ENCODE results near the gene ZMYND10. TPM values are rescaled to one million over a fixed set of nuclear protein-coding genes. Genes with fewer than 3 reads are reported as not detected.

Gene ZMYND10
- total RNA-seq, 1 experiment from 2014 or later = 1.4 TPM

GRCh38 chr3:50375258-50375931 lies 29.9 kb upstream of the ZMYND10 start:
- Histone ChIP-seq H3K9ac (ENCODE audit: extremely low read depth, insufficient read length, low read length) (no peak overlapping the region), H3T11ph (ENCODE audit: low read length) (no peak overlapping the region), H4K8ac (replicated peaks; ENCODE audit: insufficient read length, low read depth, low read length) (no peak overlapping the region), H3K18ac (ENCODE audit: insufficient read length, low read depth, low read length) (no peak overlapping the region), H3K9me3 (ENCODE audit: control insufficient read depth, low read depth, low read length) (no peaks in the 10 kb centered on the region), H4K5ac (ENCODE audit: insufficient read length, low read depth, low read length) (no peak overlapping the region), H2BK12ac (ENCODE audit: insufficient read length, low read depth, low read length) (no peak overlapping the region), H2BK120ac (ENCODE audit: low read depth, low read length, poor library complexity, severe bottlenecking) (no peak overlapping the region), H3K27ac (ENCODE audit: insufficient read length, low read depth, low read length) (no peak overlapping the region), H2BK20ac (ENCODE audit: low read depth, low read length, poor library complexity, severe bottlenecking) (no peak overlapping the region), H3K14ac (ENCODE audit: insufficient read depth, low read length) (no peak overlapping the region), H3K4me2 (ENCODE audit: insufficient read depth, insufficient read length, low read length) (no peak overlapping the region), H2AK5ac (ENCODE audit: insufficient read length, low read length) (no peak overlapping the region), H3K79me2 (ENCODE audit: insufficient read depth, low read length) (no peaks in the 10 kb centered on the region), H4K20me1 (ENCODE audit: control insufficient read depth, insufficient read depth, insufficient read length) (peaks cover 2% of the 10 kb centered on the region), H3K4ac (ENCODE audit: low read depth, low read length) (no peak overlapping the region), H3K4me1 (ENCODE audit: insufficient read depth, low read length) (no peaks in the 10 kb centered on the region), H4K91ac (ENCODE audit: insufficient read length, low read depth, low read length) (no peak overlapping the region), H2AFZ (ENCODE audit: low read length) (no peak overlapping the region), H3K23ac (ENCODE audit: insufficient read length, low read depth, low read length) (no peak overlapping the region), H2BK15ac (ENCODE audit: low read depth, low read length) (no peak overlapping the region), H2BK5ac (ENCODE audit: insufficient read length, low read length) (no peak overlapping the region), H3K23me2 (ENCODE audit: insufficient read length, low read depth, low read length, poor library complexity, severe bottlenecking) (no peaks in the 10 kb centered on the region), H3K56ac (ENCODE audit: insufficient read length, low read depth, low read length) (no peak overlapping the region), H3K27me3 (ENCODE audit: insufficient read depth, low read length) (no peaks in the 10 kb centered on the region), H3K79me1 (ENCODE audit: insufficient read depth, low read depth, low read length, poor library complexity, severe bottlenecking) (no peaks in the 10 kb centered on the region)
- H3K27ac Mint-ChIP-seq = no peak overlapping the region
- peaks cover 22 to 55% of the 10 kb centered on the region in 2 experiments for H3K4me1 Mint-ChIP-seq
- no peak overlapping the region for H3K4me3 Mint-ChIP-seq
- WGBS (ENCODE audit: extremely low coverage, insufficient read length, low lambda C conversion rate) = no CpG with 5 or more reads among the region's 7 CpGs
- no peaks in the 10 kb centered on the region for H3K9me3 Mint-ChIP-seq
- peaks cover 5% of the 10 kb centered on the region for H3K27me3 Mint-ChIP-seq (ENCODE audit: low read depth)
- H3K36me3 Mint-ChIP-seq (ENCODE audit: insufficient read depth in 1 of 3, low read depth in 3 of 3) = peaks cover 0 to 4% (median 0%) of the 10 kb centered on the region in 3 experiments; a peak in 1 of 7 replicates
- peak; percentile 64 for TF ChIP-seq CTCF (conservative IDR thresholded peaks at IDR 0.05)
- DNase-seq = peak; percentile 54
